GM19023 (cell line): ENCODE data around the gene TTC39C.

Experiments used
- ATAC-seq: cut with Tn5 transposase; IDR thresholded peaks from one replicate; pipeline ENCODE4 v1.9.1; 2021; ENCODE audit warnings: mild to moderate bottlenecking, moderate library complexity; ENCODE audit not compliant: unreplicated experiment

Gene TTC39C

DNA sequence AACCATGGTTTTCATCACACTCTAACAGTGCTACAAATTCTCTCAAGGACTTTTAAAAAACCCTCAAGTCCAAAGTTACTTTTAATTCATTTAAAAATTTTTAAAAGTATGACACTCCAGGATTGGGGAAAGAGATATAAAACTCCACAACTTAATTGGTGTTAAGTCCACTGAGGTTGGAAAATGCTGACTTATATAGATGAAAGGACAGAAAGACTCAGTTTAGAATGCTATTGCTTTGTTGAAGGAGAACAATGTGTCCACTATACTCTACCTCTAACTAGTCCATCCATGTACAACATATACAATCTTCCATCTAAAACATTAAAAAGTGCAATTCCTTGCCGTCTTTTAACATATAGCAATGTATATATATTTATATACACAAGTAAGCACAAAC lies 165.5 kb downstream of the TTC39C start:
- ATAC-seq = no peak

DNA sequence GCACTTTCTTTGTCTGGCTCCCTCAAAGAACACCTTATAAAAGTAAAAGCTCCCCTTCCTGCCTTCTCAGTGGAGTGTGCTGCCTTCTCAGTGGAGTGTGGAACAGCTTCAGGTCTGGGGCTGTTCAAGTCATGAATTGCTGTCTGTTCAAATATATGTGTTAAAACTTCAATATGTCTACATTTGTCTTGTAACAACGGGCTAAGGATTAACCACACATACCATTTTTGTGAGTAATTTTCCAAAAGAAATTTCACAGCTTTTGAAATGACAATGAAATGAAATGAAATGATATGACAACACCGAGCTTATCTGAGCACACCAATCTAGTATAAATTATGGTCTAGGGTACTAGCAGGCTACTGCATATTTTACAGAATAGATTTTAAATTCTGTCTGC lies 167.3 kb downstream of the TTC39C start:
- no peak for ATAC-seq
